OCI-LY7 (cell line): Measurements from ENCODE around the gene ZCCHC14. TPM values are rescaled to one million over a fixed set of nuclear protein-coding genes. Genes with fewer than 3 reads are reported as not detected.

Source experiments
- BruUV-seq: library from RNA; stranded (reverse); fragments of 400-500 nt; replicated peaks from 2 replicates; lab custom pipeline; 2021; lab: Mats Ljungman, UMichigan
- CTCF ChIA-PET: fragments of 300-600 bp; sonication (Branson Sonifier 250); formaldehyde crosslinking; loops from one replicate; lab custom pipeline; 2022; ENCODE audit warnings: antibody characterized with exemption; ENCODE audit not compliant: unreplicated experiment; lab: Charles Lee
- POLR2A ChIA-PET: fragments of 300-600 bp; sonication (Branson Sonifier 250); formaldehyde crosslinking; loops from one replicate; lab custom pipeline; 2022; ENCODE audit warnings: antibody characterized with exemption; lab: Charles Lee
- DNase-seq: peaks from one replicate; pipeline ENCODE4 v3.0.0-alpha.2; 2015; ENCODE audit warnings: low spot score
- H2AFZ ChIP-seq: fragments of 200-600 bp; sonication (generic), shearing (Covaris generic); 2 replicates; pipeline ENCODE4 v1.6.1; 2014; ENCODE audit warnings: mild to moderate bottlenecking, antibody characterized with exemption, low read length, moderate library complexity
- H3K27ac ChIP-seq: fragments of 200-600 bp; sonication (generic); 2 replicates; pipeline ENCODE4 v1.5.1; 2014; ENCODE audit warnings: mixed run types, low read depth, mild to moderate bottlenecking, moderate library complexity, low read length, inconsistent platforms; ENCODE audit not compliant: poor library complexity, severe bottlenecking
- H3K36me3 ChIP-seq: fragments of 200-600 bp; sonication (generic); 2 replicates; pipeline ENCODE4 v1.6.1; 2014; ENCODE audit warnings: mild to moderate bottlenecking, antibody characterized with exemption, low read length, moderate library complexity, mixed read lengths; ENCODE audit not compliant: insufficient read depth
- H3K4me1 ChIP-seq: fragments of 200-600 bp; sonication (generic); 2 replicates; pipeline ENCODE4 v1.5.1; 2014; ENCODE audit warnings: mild to moderate bottlenecking, low read length; ENCODE audit not compliant: insufficient read depth, poor library complexity, severe bottlenecking
- H3K4me2 ChIP-seq: fragments of 200-600 bp; sonication (generic); 2 replicates; pipeline ENCODE4 v1.6.1; 2014; ENCODE audit warnings: mild to moderate bottlenecking, low read length
- H3K4me3 ChIP-seq: fragments of 200-600 bp; sonication (generic); 2 replicates; pipeline ENCODE4 v1.5.1; 2014; ENCODE audit warnings: mild to moderate bottlenecking, low read depth, low read length; ENCODE audit not compliant: poor library complexity, severe bottlenecking
- H3K79me2 ChIP-seq: fragments of 200-600 bp; sonication (generic); 2 replicates; pipeline ENCODE4 v1.6.1; 2016; ENCODE audit warnings: low read depth, mild to moderate bottlenecking, low read length, moderate library complexity, mixed read lengths; ENCODE audit not compliant: insufficient read depth
- H3K9me2 ChIP-seq: fragments of 200-600 bp; sonication (generic); 2 replicates; pipeline ENCODE4 v1.6.1; 2016; ENCODE audit warnings: mild to moderate bottlenecking, low read length, mixed read lengths; ENCODE audit not compliant: insufficient read depth
- H3K9me3 ChIP-seq: fragments of 200-600 bp; sonication (generic); 2 replicates; pipeline ENCODE4 v1.6.1; 2014; ENCODE audit warnings: mild to moderate bottlenecking, mixed run types, low read length, mixed read lengths
- H4K20me1 ChIP-seq: fragments of 200-600 bp; sonication (generic); 2 replicates; pipeline ENCODE4 v1.6.1; 2014; ENCODE audit warnings: mild to moderate bottlenecking, antibody characterized with exemption, low read length, moderate library complexity, mixed read lengths; ENCODE audit not compliant: insufficient read depth
- CTCF ChIP-seq: fragments of 200-600 bp; sonication (generic); conservative IDR thresholded peaks from 2 replicates; pipeline ENCODE4 v1.5.1; 2014; ENCODE audit warnings: mild to moderate bottlenecking, antibody characterized with exemption, low read length, moderate library complexity, mixed read lengths
- EZH2phosphoT487 ChIP-seq: fragments of 200-600 bp; sonication (generic); IDR thresholded peaks from 2 replicates; pipeline ENCODE4 v1.6.1; 2018; ENCODE audit warnings: low read depth, borderline replicate concordance, mild to moderate bottlenecking, mixed run types, antibody characterized with exemption, low read length, moderate library complexity, mixed read lengths
- intact Hi-C: fragments of 100-400 bp; cut with micrococcal nuclease; formaldehyde crosslinking; loops from one replicate; pipeline ENCODE4 v1.10.0; 2022; ENCODE audit not compliant: unreplicated experiment
- total RNA-seq, 2 experiments: library from RNA; depleted of rRNA in 1 of 2; stranded (reverse); fragments of >200 nt in 1 of 2; shearing (Covaris generic) in 1 of 2; gene quantifications; 2 replicates each; pipeline ENCODE4 v1.2.3, GENCODE V29; 2014 to 2022

The ZCCHC14 gene
- total RNA-seq, 2 experiments from 2014 or later = 8.5 to 17.1 TPM

GRCh38 chr16:87446479-87446878, 46.3 kb downstream of the ZCCHC14 start:
- H2AFZ ChIP-seq = no peak overlapping the region
- peaks cover 34% of the 10 kb centered on the region for H3K36me3 ChIP-seq
- DNase-seq = no peak
- H3K9me3 ChIP-seq = no peaks in the 10 kb centered on the region
- TF ChIP-seq CTCF (no peak), EZH2phosphoT487 (no peak)
- no peak overlapping the region for H3K27ac ChIP-seq
- intact Hi-C loops = no loop called here
- H3K4me2 ChIP-seq = no peak overlapping the region
- POLR2A ChIA-PET = interaction anchor here (0.7 kb wide), 1 partner anchor 998 kb away, joined by 4 read pairs; no protein-coding TSS in a partner anchor
- H3K79me2 ChIP-seq = no peaks in the 10 kb centered on the region
- CTCF ChIA-PET = no interaction called here
- BruUV-seq = no TSS peak
- no peak overlapping the region for H3K4me3 ChIP-seq
- no peaks in the 10 kb centered on the region for H3K9me2 ChIP-seq
- H4K20me1 ChIP-seq = no peaks in the 10 kb centered on the region
- no peaks in the 10 kb centered on the region for H3K4me1 ChIP-seq

GRCh38 chr16:87445486-87445885, 47.3 kb downstream of the ZCCHC14 start:
- DNase-seq = no peak
- CTCF ChIA-PET = no interaction called here

More at GRCh38 chr16:87445486-87445885, 47.3 kb downstream of the ZCCHC14 start:
- Histone ChIP-seq H4K20me1 (no peaks in the 10 kb centered on the region), H3K36me3 (peaks cover 35% of the 10 kb centered on the region), H3K4me2 (no peak overlapping the region), H3K27ac (no peak overlapping the region), H2AFZ (no peak overlapping the region), H3K9me2 (no peaks in the 10 kb centered on the region), H3K9me3 (no peaks in the 10 kb centered on the region), H3K4me1 (no peaks in the 10 kb centered on the region), H3K4me3 (no peak overlapping the region), H3K79me2 (no peaks in the 10 kb centered on the region)
- BruUV-seq = no TSS peak
- TF ChIP-seq EZH2phosphoT487 (no peak), CTCF (no peak)
- POLR2A ChIA-PET = no interaction called here
- intact Hi-C loops = no loop called here
